MM.1S (cell line): ENCODE data around the gene COL25A1.

Experiments
- DNase-seq: peaks from one replicate; pipeline ENCODE4 v3.0.0-alpha.2; 2015
- H2AFZ ChIP-seq: fragments of 300-600 bp; sonication (generic); 2 replicates; pipeline ENCODE4 v1.6.0; 2016; ENCODE audit warnings: antibody characterized with exemption, low read length
- H3F3A ChIP-seq: fragments of 300-600 bp; sonication (generic); 2 replicates; pipeline ENCODE4 v1.6.1; 2016; ENCODE audit warnings: mild to moderate bottlenecking, antibody characterized with exemption, low read length, moderate library complexity, mixed read lengths; ENCODE audit not compliant: insufficient read depth
- H3K27ac ChIP-seq: fragments of 300-600 bp; sonication (generic); 2 replicates; pipeline ENCODE4 v1.5.1; 2016; ENCODE audit warnings: mild to moderate bottlenecking, low read length
- H3K27me3 ChIP-seq: fragments of 300-600 bp; sonication (generic); replicated peaks from 2 replicates; pipeline ENCODE4 v1.6.0; 2016; ENCODE audit warnings: low read length; ENCODE audit not compliant: insufficient read depth
- H3K36me3 ChIP-seq: fragments of 300-600 bp; sonication (generic); replicated peaks from 2 replicates; pipeline ENCODE4 v1.6.1; 2016; ENCODE audit warnings: mild to moderate bottlenecking, low read length, mixed read lengths; ENCODE audit not compliant: insufficient read depth
- H3K4me1 ChIP-seq: fragments of 300-600 bp; sonication (generic); 2 replicates; pipeline ENCODE4 v1.6.1; 2016; ENCODE audit warnings: low read length, mixed read lengths
- H3K4me2 ChIP-seq: fragments of 300-600 bp; sonication (generic); 2 replicates; pipeline ENCODE4 v1.6.0; 2016; ENCODE audit warnings: low read depth, low read length
- H3K4me3 ChIP-seq: fragments of 300-600 bp; sonication (generic); 2 replicates; pipeline ENCODE4 v1.5.1; 2016; ENCODE audit warnings: low read length, mixed read lengths
- H3K79me2 ChIP-seq: fragments of 300-600 bp; sonication (generic); 2 replicates; pipeline ENCODE4 v1.6.1; 2016; ENCODE audit warnings: mixed run types, low read length, mixed read lengths
- H3K9ac ChIP-seq: fragments of 300-600 bp; sonication (generic); 2 replicates; pipeline ENCODE4 v1.6.1; 2016; ENCODE audit warnings: low read length, mixed read lengths
- H3K9me2 ChIP-seq: fragments of 300-600 bp; sonication (generic); replicated peaks from 2 replicates; pipeline ENCODE4 v1.6.1; 2016; ENCODE audit warnings: mild to moderate bottlenecking, low read length, mixed read lengths; ENCODE audit not compliant: insufficient read depth
- H3K9me3 ChIP-seq: fragments of 300-600 bp; sonication (generic); replicated peaks from 2 replicates; pipeline ENCODE4 v1.6.1; 2016; ENCODE audit warnings: mild to moderate bottlenecking, low read length, mixed read lengths; ENCODE audit not compliant: insufficient read depth
- H4K20me1 ChIP-seq: fragments of 300-600 bp; sonication (generic); 2 replicates; pipeline ENCODE4 v1.6.1; 2016; ENCODE audit warnings: mild to moderate bottlenecking, low read length, moderate library complexity, mixed read lengths; ENCODE audit not compliant: insufficient read depth
- EZH2 ChIP-seq: fragments of 300-600 bp; sonication (generic); optimal IDR thresholded peaks from 2 replicates; pipeline ENCODE3; 2017; ENCODE audit warnings: low read depth, mild to moderate bottlenecking, antibody characterized with exemption, low read length, mixed read lengths
- EZH2phosphoT487 ChIP-seq: fragments of 300-600 bp; sonication (generic); IDR thresholded peaks from 2 replicates; pipeline ENCODE4 v1.6.1; 2018; ENCODE audit warnings: antibody characterized with exemption, low read length
- TF ChIP-seq, protein P1 (sequence below): fragments of 300-600 bp; sonication (generic); IDR thresholded peaks from 2 replicates; pipeline ENCODE4 v1.5.1; 2016; ENCODE audit warnings: antibody characterized with exemption, low read length, mixed read lengths

COL25A1 gene

DNA sequence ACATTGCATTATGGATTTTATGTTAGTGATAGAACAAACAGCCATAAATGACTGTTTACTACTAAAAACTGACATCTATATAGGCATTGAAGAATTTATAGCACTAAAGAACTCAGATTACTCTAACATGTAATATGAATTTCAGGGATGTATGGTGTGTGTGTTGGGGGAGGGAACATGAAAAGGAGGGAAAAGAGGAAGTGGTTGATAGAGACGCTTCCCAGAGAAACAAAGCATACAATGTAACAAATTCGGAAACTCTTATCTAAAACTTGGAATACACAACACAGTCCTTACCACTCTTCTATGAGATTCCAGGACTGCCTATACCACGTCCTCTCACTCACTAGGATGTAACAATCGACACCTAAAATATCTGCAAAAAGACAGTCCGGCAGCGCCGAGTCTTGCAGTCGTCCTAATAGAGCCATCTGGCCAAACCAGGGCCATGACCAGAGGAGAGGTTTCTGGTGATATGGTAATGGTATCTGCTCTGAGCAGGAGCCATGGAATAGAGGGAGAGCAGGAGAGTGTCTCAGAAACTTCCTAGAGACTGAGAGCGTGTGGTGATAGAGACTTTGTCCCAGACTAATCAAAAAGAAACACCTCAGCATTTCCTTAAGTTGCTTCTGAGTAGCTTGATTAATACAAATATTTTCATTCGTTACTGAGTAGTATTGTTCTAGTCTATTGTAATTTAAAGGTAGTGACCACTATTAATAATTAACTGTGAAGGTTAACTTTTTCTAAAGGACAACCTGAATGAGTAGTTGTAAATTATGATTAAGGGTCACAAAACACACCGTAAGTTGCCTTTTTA lies 287.7 kb downstream of the COL25A1 start:
- Histone ChIP-seq H3K9me2 (no peaks in the 10 kb centered on the region), H3K9me3 (no peaks in the 10 kb centered on the region), H3K4me2 (no peak overlapping the region), H3K4me3 (no peak overlapping the region), H4K20me1 (no peaks in the 10 kb centered on the region), H3K79me2 (no peaks in the 10 kb centered on the region), H3K9ac (no peak overlapping the region), H3K36me3 (no peaks in the 10 kb centered on the region), H3K27me3 (no peaks in the 10 kb centered on the region), H3K4me1 (no peaks in the 10 kb centered on the region), H3K27ac (no peak overlapping the region), H3F3A (no peaks in the 10 kb centered on the region), H2AFZ (no peak overlapping the region)
- DNase-seq: no peak
- TF ChIP-seq, protein P1, sequence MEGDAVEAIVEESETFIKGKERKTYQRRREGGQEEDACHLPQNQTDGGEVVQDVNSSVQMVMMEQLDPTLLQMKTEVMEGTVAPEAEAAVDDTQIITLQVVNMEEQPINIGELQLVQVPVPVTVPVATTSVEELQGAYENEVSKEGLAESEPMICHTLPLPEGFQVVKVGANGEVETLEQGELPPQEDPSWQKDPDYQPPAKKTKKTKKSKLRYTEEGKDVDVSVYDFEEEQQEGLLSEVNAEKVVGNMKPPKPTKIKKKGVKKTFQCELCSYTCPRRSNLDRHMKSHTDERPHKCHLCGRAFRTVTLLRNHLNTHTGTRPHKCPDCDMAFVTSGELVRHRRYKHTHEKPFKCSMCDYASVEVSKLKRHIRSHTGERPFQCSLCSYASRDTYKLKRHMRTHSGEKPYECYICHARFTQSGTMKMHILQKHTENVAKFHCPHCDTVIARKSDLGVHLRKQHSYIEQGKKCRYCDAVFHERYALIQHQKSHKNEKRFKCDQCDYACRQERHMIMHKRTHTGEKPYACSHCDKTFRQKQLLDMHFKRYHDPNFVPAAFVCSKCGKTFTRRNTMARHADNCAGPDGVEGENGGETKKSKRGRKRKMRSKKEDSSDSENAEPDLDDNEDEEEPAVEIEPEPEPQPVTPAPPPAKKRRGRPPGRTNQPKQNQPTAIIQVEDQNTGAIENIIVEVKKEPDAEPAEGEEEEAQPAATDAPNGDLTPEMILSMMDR: no peak

GRCh38 chr4:109012286-109012880 lies 290.1 kb downstream of the COL25A1 start:
- Histone ChIP-seq H3K9me2 (no peaks in the 10 kb centered on the region), H3K79me2 (no peaks in the 10 kb centered on the region), H3K4me3 (no peak overlapping the region), H3F3A (no peaks in the 10 kb centered on the region), H2AFZ (no peak overlapping the region), H3K9ac (no peak overlapping the region), H4K20me1 (no peaks in the 10 kb centered on the region), H3K27ac (no peak overlapping the region), H3K27me3 (no peaks in the 10 kb centered on the region), H3K4me1 (no peaks in the 10 kb centered on the region), H3K36me3 (no peaks in the 10 kb centered on the region), H3K4me2 (no peak overlapping the region), H3K9me3 (no peaks in the 10 kb centered on the region)
- TF ChIP-seq, protein P1: no peak
- TF ChIP-seq EZH2phosphoT487 (no peak), EZH2 (no peak)
- no peak for DNase-seq

DNA sequence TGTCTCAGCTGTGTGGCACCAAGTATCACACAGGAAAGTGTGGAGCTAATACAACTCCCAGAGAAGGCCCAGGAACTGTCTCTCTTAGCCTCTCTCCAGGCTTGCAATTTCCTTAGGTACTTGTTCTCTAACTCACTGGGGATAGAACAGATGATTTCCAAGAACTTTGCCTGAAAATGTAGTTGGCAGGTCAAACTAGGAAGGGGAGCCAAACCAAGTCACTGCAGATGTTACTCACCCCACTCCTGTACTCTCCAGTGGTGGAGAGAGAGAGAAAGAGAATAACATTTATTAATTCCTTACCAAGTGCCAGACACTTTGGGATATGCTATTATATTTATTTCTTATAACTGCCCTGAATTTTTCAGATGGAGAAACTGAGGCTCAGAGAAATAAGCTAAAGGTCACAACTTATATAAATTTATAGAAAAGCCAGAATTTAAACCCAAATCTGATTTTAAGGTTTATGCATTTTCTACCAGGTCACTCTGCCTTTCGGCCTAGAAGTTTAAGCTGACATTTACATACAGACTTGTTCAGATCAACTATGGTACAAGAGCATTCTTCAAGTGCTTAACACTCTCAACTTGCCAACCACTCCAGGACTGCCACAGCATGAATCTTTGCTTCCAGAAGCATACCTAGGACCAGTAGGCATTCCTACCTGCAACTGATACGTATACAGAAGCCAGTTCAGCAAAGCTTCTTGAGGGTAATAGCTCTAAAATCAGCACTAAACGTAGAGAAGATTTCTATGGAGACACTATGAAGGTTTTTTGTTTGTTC lies 291.0 kb downstream of the COL25A1 start:
- H3F3A ChIP-seq: no peaks in the 10 kb centered on the region
- no peak overlapping the region for H3K4me2 ChIP-seq
- DNase-seq: no peak
- H4K20me1 ChIP-seq: no peaks in the 10 kb centered on the region
- no peak overlapping the region for H3K4me3 ChIP-seq
- no peak overlapping the region for H3K9ac ChIP-seq
- H2AFZ ChIP-seq: no peak overlapping the region
- no peaks in the 10 kb centered on the region for H3K36me3 ChIP-seq
- H3K79me2 ChIP-seq: no peaks in the 10 kb centered on the region
- H3K4me1 ChIP-seq: no peaks in the 10 kb centered on the region
- H3K27ac ChIP-seq: no peak overlapping the region
- no peaks in the 10 kb centered on the region for H3K9me3 ChIP-seq
- no peaks in the 10 kb centered on the region; the same call in 1 of the 2 replicates for H3K9me2 ChIP-seq
- TF ChIP-seq EZH2 (no peak), EZH2phosphoT487 (no peak)
- TF ChIP-seq, protein P1: no peak
- H3K27me3 ChIP-seq: no peaks in the 10 kb centered on the region
